Measurements from ENCODE around the gene BACE2. TPM values are rescaled to one million over a fixed set of nuclear protein-coding genes. Genes with fewer than 3 reads are reported as not detected.
"Not testable (repeated sequence)": the region's sequence is repeated elsewhere in the genome, so short reads cannot be mapped to it uniquely, and the experiment has no call there.

Gene BACE2
- polyA plus RNA-seq, 2 of the 4 experiments (the other 2 are of a cell fraction), result 15.2 to 26.0 TPM

GRCh38 chr21:41188486-41189149, 20.7 kb downstream of the BACE2 start:
- no peak for FAIRE-seq
- H3K9me3 ChIP-seq, result no peaks in the 10 kb centered on the region
- no peak overlapping the region for H3K27ac ChIP-seq
- ChIA-PET CTCF (no interaction called here), POLR2A (no interaction called here)
- H3K4me1 ChIP-seq, result no peaks in the 10 kb centered on the region
- no peak overlapping the region for H3K4me3 ChIP-seq
- no peak overlapping the region for H3K4me2 ChIP-seq
- no peak for DNase-seq (ENCODE audit: low read depth in 1 of 2, low spot score in 1 of 2)
- WGBS (ENCODE audit: missing lambda C conversion rate), result 75% methylated on average over 6 of the region's 6 CpGs
- TF ChIP-seq RARB (CRISPR knock-in tag; IDR thresholded peaks at IDR 0.05) (no peak), NFE2L2 (conservative IDR thresholded peaks at IDR 0.05; ENCODE audit: low read length) (no peak), HMGXB4 (CRISPR knock-in tag; IDR thresholded peaks at IDR 0.05; ENCODE audit: borderline replicate concordance) (no peak), SREBF2 (IDR thresholded peaks at IDR 0.05) (no peak), MAX (IDR thresholded peaks at IDR 0.05) (no peak), HEYL (CRISPR knock-in tag; IDR thresholded peaks at IDR 0.05) (no peak), BCL3 (IDR thresholded peaks at IDR 0.05) (no peak), JUNB (IDR thresholded peaks at IDR 0.05) (no peak), ZC3H11A (IDR thresholded peaks at IDR 0.05) (no peak), KDM1A (IDR thresholded peaks at IDR 0.05; ENCODE audit: low read depth) (no peak), SMC3 (IDR thresholded peaks at IDR 0.05) (no peak), EP300 (IDR thresholded peaks at IDR 0.05) (no peak), NPAS2 (CRISPR knock-in tag; IDR thresholded peaks at IDR 0.05; ENCODE audit: borderline replicate concordance) (no peak), NR3C1 (IDR thresholded peaks at IDR 0.05) (no peak)
- ATAC-seq, result no peak

GRCh38 chr21:41189150-41189745, 21.3 kb downstream of the BACE2 start:
- H3K4me3 ChIP-seq, result no peak overlapping the region
- WGBS (ENCODE audit: missing lambda C conversion rate), result 81% methylated on average over 1 of the region's 1 CpG
- CTCF ChIA-PET, result no interaction called here
- H3K4me2 ChIP-seq, result no peak overlapping the region
- H3K27ac ChIP-seq, result no peak overlapping the region
- DNase-seq (ENCODE audit: low read depth in 1 of 2, low spot score in 1 of 2), result no peak
- ATAC-seq, result no peak
- H3K4me1 ChIP-seq, result no peaks in the 10 kb centered on the region
- TF ChIP-seq ZSCAN20 (CRISPR knock-in tag; IDR thresholded peaks at IDR 0.05), result no peak
- no peak for TF ChIP-seq CHD2 (IDR thresholded peaks at IDR 0.05; ENCODE audit: low read length, partially characterized antibody)
- no peak for TF ChIP-seq NFE2L2 (conservative IDR thresholded peaks at IDR 0.05; ENCODE audit: low read length)
- no peak for TF ChIP-seq CBX8 (IDR thresholded peaks at IDR 0.05)
- TF ChIP-seq TFCP2L1 (CRISPR knock-in tag; IDR thresholded peaks at IDR 0.05), result no peak
- TF ChIP-seq FOXS1 (CRISPR knock-in tag; IDR thresholded peaks at IDR 0.05), result no peak
- FAIRE-seq, result no peak
- H3K9me3 ChIP-seq, result no peaks in the 10 kb centered on the region
- POLR2A ChIA-PET, result no interaction called here

- 82% methylated on average over 4 of the region's 4 CpGs for WGBS (ENCODE audit: missing lambda C conversion rate)
- ATAC-seq; DNase-seq (ENCODE audit: low read depth in 1 of 2, low spot score in 1 of 2); H3K9me3 ChIP-seq; H3K4me3 ChIP-seq; FAIRE-seq; H3K4me1 ChIP-seq; H3K4me2 ChIP-seq; H3K27ac ChIP-seq; CTCF ChIA-PET; POLR2A ChIA-PET: not testable (repeated sequence)
These were observed 24.6 kb downstream of the BACE2 start for GRCh38 chr21:41192552-41192951.
